Lower lobe of right lung (tissue), 2 donors: ENCODE results near the gene PDYN. TPM values are rescaled to one million over a fixed set of nuclear protein-coding genes. Genes with fewer than 3 reads are reported as not detected.

ENCODE experiments used
- ATAC-seq, 2 donors: fragments of 200-7000 bp; cut with Tn5 transposase; one replicate each; pipeline ENCODE4 v1.9.1; 2020 to 2022; ENCODE audit warnings: mild to moderate bottlenecking in 2 of 2, moderate library complexity in 2 of 2
- DNase-seq: peaks from one replicate; pipeline ENCODE4 v3.0.0-alpha.2; 2020
- H3K27ac ChIP-seq: fragments of 200-600 bp; one replicate; pipeline ENCODE4 v1.8.0; 2022
- H3K27me3 ChIP-seq: fragments of 200-600 bp; one replicate; pipeline ENCODE4 v1.8.0; 2022; ENCODE audit warnings: low read depth
- H3K36me3 ChIP-seq: fragments of 200-600 bp; one replicate; pipeline ENCODE4 v1.8.0; 2022; ENCODE audit warnings: mild to moderate bottlenecking
- H3K4me1 ChIP-seq: fragments of 200-600 bp; one replicate; pipeline ENCODE4 v1.8.0; 2022
- H3K4me3 ChIP-seq: fragments of 200-600 bp; one replicate; pipeline ENCODE4 v1.8.0; 2022; ENCODE audit warnings: mild to moderate bottlenecking
- H3K9me3 ChIP-seq: fragments of 200-600 bp; one replicate; pipeline ENCODE4 v1.8.0; 2022
- intact Hi-C: fragments of 100-400 bp; cut with DNase I; formaldehyde crosslinking; loops from one replicate; pipeline ENCODE4 v1.11.0; 2022
- total RNA-seq: library from RNA; stranded (reverse); fragmentation: NEBNext Ultra II Directional; extraction: Animal tissue kit (Norgen Biotek cat#: 25700); gene quantifications from one replicate; pipeline ENCODE4 v1.2.1, GENCODE V29; 2021
- TF ChIP-seq, protein P1 (sequence below): fragments of 200-600 bp; IDR thresholded peaks from one replicate; pipeline ENCODE4 v1.8.0; 2022; ENCODE audit warnings: antibody characterized with exemption, mild to moderate bottlenecking
- donor health status: DM: no; HTN: yes; CAD: no; lungs with severe emphysema.

Gene PDYN
- total RNA-seq, 1 donor from 2014 or later, result not detected

DNA sequence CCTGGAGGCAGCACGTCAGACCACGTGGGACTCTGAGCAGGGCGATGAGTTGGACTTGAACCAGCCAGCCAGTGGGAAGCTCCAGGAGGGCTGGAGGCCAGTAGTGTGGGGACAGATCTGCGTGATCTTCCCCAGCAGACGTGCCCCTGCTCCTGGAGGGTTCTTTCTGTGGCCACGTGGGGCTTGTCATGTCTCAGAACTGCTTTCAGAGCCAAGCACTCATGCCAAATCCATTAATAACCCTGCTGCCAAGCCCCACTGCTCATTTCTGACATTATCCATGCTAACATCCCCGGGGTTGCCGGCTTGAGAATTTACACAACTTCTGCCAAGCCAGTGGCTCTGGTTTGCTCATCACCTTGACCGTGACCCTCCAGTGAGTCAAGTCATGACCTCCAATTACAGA, 60.4 kb downstream of the PDYN start:
- ATAC-seq (peak; percentile 38 to 54), DNase-seq (no peak)
- H3K27me3 ChIP-seq, result peaks cover 19% of the 10 kb centered on the region

GRCh38 chr20:1932971-1933370, 60.9 kb downstream of the PDYN start:
- ATAC-seq (no peak), DNase-seq (no peak)
- Histone ChIP-seq H3K4me1 (peaks cover 17% of the 10 kb centered on the region), H3K9me3 (no peaks in the 10 kb centered on the region), H3K27me3 (peaks cover 19% of the 10 kb centered on the region), H3K27ac (no peak overlapping the region), H3K36me3 (peaks cover 39% of the 10 kb centered on the region), H3K4me3 (no peak overlapping the region)
- TF ChIP-seq, protein P1, sequence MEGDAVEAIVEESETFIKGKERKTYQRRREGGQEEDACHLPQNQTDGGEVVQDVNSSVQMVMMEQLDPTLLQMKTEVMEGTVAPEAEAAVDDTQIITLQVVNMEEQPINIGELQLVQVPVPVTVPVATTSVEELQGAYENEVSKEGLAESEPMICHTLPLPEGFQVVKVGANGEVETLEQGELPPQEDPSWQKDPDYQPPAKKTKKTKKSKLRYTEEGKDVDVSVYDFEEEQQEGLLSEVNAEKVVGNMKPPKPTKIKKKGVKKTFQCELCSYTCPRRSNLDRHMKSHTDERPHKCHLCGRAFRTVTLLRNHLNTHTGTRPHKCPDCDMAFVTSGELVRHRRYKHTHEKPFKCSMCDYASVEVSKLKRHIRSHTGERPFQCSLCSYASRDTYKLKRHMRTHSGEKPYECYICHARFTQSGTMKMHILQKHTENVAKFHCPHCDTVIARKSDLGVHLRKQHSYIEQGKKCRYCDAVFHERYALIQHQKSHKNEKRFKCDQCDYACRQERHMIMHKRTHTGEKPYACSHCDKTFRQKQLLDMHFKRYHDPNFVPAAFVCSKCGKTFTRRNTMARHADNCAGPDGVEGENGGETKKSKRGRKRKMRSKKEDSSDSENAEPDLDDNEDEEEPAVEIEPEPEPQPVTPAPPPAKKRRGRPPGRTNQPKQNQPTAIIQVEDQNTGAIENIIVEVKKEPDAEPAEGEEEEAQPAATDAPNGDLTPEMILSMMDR, result no peak
- intact Hi-C loops, result no loop called here

More for the DNA sequence above, 60.4 kb downstream of the PDYN start:
- TF ChIP-seq, protein P1, result no peak
- Histone ChIP-seq H3K4me3 (no peak overlapping the region), H3K36me3 (peaks cover 34% of the 10 kb centered on the region), H3K4me1 (peaks cover 17% of the 10 kb centered on the region), H3K9me3 (no peaks in the 10 kb centered on the region), H3K27ac (no peak overlapping the region)
- intact Hi-C loops, result no loop called here

DNA sequence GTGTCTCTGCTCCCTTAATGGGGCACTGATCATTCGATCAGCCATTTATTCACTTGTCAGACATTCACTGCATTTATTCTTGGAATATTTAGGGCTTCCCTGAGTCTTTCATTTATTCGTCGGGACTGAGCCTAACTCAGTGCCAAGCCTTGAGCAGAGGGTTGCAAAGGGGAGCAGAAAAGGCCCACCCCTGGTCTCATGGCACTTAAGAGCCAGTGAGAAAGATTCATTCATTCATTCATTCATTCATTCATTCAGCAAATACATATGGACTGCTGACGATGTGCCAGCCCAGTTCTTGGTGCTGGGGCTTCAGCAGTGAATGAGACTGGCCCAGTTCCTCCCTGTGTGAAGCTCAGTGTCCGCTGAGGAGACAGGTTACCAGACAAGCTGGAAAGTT, 62.0 kb downstream of the PDYN start:
- ATAC-seq, result no peak
- no peak overlapping the region for H3K27ac ChIP-seq
- peaks cover 39% of the 10 kb centered on the region for H3K36me3 ChIP-seq
- H3K4me1 ChIP-seq, result peaks cover 26% of the 10 kb centered on the region
- no peak for DNase-seq
- TF ChIP-seq, protein P1, result no peak
- intact Hi-C loops, result no loop called here
- H3K9me3 ChIP-seq, result no peaks in the 10 kb centered on the region
- H3K27me3 ChIP-seq, result peaks cover 17% of the 10 kb centered on the region
- H3K4me3 ChIP-seq, result no peak overlapping the region

DNA sequence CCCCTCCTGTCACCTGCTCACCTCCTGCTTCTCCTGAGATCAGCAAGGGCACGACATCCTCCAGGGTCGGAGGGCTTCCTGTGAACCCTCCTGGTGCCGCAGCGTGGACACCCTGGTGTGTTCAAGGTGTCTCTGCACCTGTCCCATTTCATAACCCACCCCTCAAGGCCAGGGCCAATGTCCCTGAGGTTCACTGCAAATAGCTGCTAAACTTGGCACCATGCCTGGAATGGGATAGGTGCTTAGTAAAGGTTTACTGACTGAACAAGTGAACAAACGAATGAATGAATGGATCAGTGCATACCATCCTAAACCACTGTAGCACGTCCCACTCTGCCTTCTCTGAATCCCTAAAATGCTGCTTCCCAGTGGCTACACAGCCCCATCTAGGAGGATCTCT, 63.7 kb downstream of the PDYN start:
- no peaks in the 10 kb centered on the region for H3K9me3 ChIP-seq
- DNase-seq, result no peak
- no peak overlapping the region for H3K27ac ChIP-seq
- no peak overlapping the region for H3K4me3 ChIP-seq
- peaks cover 28% of the 10 kb centered on the region for H3K36me3 ChIP-seq
- H3K27me3 ChIP-seq, result peaks cover 19% of the 10 kb centered on the region
- no peak for ATAC-seq
- H3K4me1 ChIP-seq, result peaks cover 28% of the 10 kb centered on the region
- TF ChIP-seq, protein P1, result no peak
- intact Hi-C loops, result no loop called here

DNA sequence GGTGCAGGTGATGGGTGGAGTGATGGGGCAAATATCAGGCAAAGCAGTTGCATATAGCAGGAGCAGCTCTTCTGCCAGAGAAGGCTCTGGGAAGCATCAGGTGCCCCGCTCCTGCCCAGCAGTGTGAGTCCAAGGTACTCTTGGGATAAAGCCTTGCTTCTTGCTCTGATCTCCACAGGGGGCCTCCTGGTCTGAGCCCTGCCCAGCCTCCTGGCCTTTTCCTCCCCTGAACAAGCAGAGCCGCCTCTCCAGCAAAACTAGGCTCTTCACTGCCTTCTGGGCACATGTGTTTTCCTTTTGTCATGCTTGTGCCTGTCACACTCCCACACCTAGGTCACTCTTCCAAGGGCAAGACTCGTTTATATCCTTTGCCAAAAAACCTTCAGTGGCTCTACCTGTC, 64.4 kb downstream of the PDYN start:
- ATAC-seq (no peak), DNase-seq (no peak)
- peaks cover 31% of the 10 kb centered on the region for H3K36me3 ChIP-seq
- H3K9me3 ChIP-seq, result no peaks in the 10 kb centered on the region
- intact Hi-C loops, result no loop called here
- no peak overlapping the region for H3K27ac ChIP-seq
- peaks cover 21% of the 10 kb centered on the region for H3K4me1 ChIP-seq
- TF ChIP-seq, protein P1, result no peak
- no peak overlapping the region for H3K4me3 ChIP-seq
- H3K27me3 ChIP-seq, result peaks cover 12% of the 10 kb centered on the region

- ATAC-seq (no peak), DNase-seq (no peak)
- peaks cover 14% of the 10 kb centered on the region for H3K4me1 ChIP-seq
- H3K36me3 ChIP-seq, result peaks cover 35% of the 10 kb centered on the region
- TF ChIP-seq, protein P1, result no peak
- intact Hi-C loops, result no loop called here
- H3K9me3 ChIP-seq, result no peaks in the 10 kb centered on the region
- no peak overlapping the region for H3K4me3 ChIP-seq
- no peak overlapping the region for H3K27ac ChIP-seq
- peaks cover 7% of the 10 kb centered on the region for H3K27me3 ChIP-seq
Measured at GRCh38 chr20:1928782-1929181, 65.1 kb downstream of the PDYN start.
